Activated CD4-positive, CD25-positive, alpha-beta regulatory T cell (primary cell): ENCODE measurements around the gene PPP2R2D.
"Not testable (repeated sequence)": the region's sequence is repeated elsewhere in the genome, so short reads cannot be mapped to it uniquely, and the experiment has no call there.

Experiments used
- DNase-seq, 4 experiments: peaks; one replicate each; lab custom pipeline; 2025; lab: John Stamatoyannopoulos, UW

Gene PPP2R2D

GRCh38 chr10:131977323-131978096, 76.7 kb downstream of the PPP2R2D start:
- DNase-seq = no peak

- no peak for DNase-seq
Observed at GRCh38 chr10:131978366-131978765, 77.6 kb downstream of the PPP2R2D start.

- no peak for DNase-seq
Observed at GRCh38 chr10:131978851-131979250, 78.0 kb downstream of the PPP2R2D start.

GRCh38 chr10:131979336-131979735, 78.5 kb downstream of the PPP2R2D start:
- no peak for DNase-seq

- DNase-seq = no peak
Observed at GRCh38 chr10:131979821-131980270, 79.0 kb downstream of the PPP2R2D start.

- DNase-seq = no peak
Observed at GRCh38 chr10:131980321-131980720, 79.5 kb downstream of the PPP2R2D start.

GRCh38 chr10:131980761-131981428, 80.1 kb downstream of the PPP2R2D start:
- no peak for DNase-seq

GRCh38 chr10:131981429-131982184, 80.8 kb downstream of the PPP2R2D start, which contains the start of gene BNIP3:
Gene BNIP3 (minus strand): TSS chr10:131981923. CDS start chr10:131981806, 117 bp downstream.
- peak; percentile 88 to 94 (median 90) for DNase-seq

- no peak for DNase-seq
Observed at GRCh38 chr10:131982185-131982756, 81.5 kb downstream of the PPP2R2D start.

- DNase-seq = no peak
Observed at GRCh38 chr10:131982796-131983195, 82.0 kb downstream of the PPP2R2D start.

GRCh38 chr10:131983780-131984179, 83.0 kb downstream of the PPP2R2D start:
- no peak for DNase-seq

- not testable (repeated sequence) for DNase-seq
Observed at GRCh38 chr10:131986851-131987250, 86.0 kb downstream of the PPP2R2D start.

GRCh38 chr10:131987301-131987700, 86.5 kb downstream of the PPP2R2D start:
- DNase-seq = not testable (repeated sequence)

- DNase-seq = not testable (repeated sequence)
Observed at GRCh38 chr10:131987786-131988185, 87.0 kb downstream of the PPP2R2D start.

- DNase-seq = no peak
Observed at GRCh38 chr10:131991726-131992125, 90.9 kb downstream of the PPP2R2D start.

- DNase-seq = no peak
Observed at GRCh38 chr10:131993275-131993674, 92.5 kb downstream of the PPP2R2D start.

GRCh38 chr10:131994435-131994834, 93.6 kb downstream of the PPP2R2D start:
- no peak for DNase-seq

GRCh38 chr10:131996466-131997365, 95.9 kb downstream of the PPP2R2D start:
- no peak for DNase-seq

GRCh38 chr10:131997366-131998049, 96.7 kb downstream of the PPP2R2D start:
- no peak for DNase-seq

GRCh38 chr10:131998050-131998844, 97.4 kb downstream of the PPP2R2D start:
- no peak for DNase-seq
